Myocyte (in vitro differentiated cells): ENCODE results near the gene CBX2. TPM values are rescaled to one million over a fixed set of nuclear protein-coding genes. Genes with fewer than 3 reads are reported as not detected.

Source experiments
- total RNA-seq: library from RNA; depleted of rRNA; stranded (reverse); fragments of >200 nt; gene quantifications from 2 replicates; pipeline ENCODE4 v1.2.3, GENCODE V29; 2014

CBX2 gene
- total RNA-seq, 1 donor from 2014 or later: 2.2 TPM

Other genes starting within 250 kb of the CBX2 start
- gene RBFOX3, start 167.1 kb upstream of the CBX2 start, total RNA-seq: not detected in 2 replicates
- not detected in 2 replicates for gene ENPP7, start 47.2 kb upstream of the CBX2 start, total RNA-seq
- gene CBX8, start 18.9 kb downstream of the CBX2 start, total RNA-seq: 5.3 TPM in 2 replicates
- 14.1 and 16.8 TPM in 2 replicates for gene CBX4, start 61.3 kb downstream of the CBX2 start, total RNA-seq